GM23338 (cell line): ENCODE results near the gene SPPL2C. TPM values are rescaled to one million over a fixed set of nuclear protein-coding genes. Genes with fewer than 3 reads are reported as not detected.

Experiments
- ATAC-seq: fragments of 200-7000 bp; cut with Tn5 transposase; 3 replicates; pipeline ENCODE4 v1.9.1; 2020
- DNase-seq: peaks from one replicate; pipeline ENCODE4 v3.0.0-alpha.2; 2015; ENCODE audit warnings: low spot score
- H2AFZ ChIP-seq: fragments of 200-600 bp; sonication (generic); 2 replicates; pipeline ENCODE4 v1.8.0; 2016; ENCODE audit warnings: antibody characterized with exemption, mild to moderate bottlenecking, moderate library complexity
- H3F3A ChIP-seq: fragments of 200-600 bp; sonication (generic); replicated peaks from 2 replicates; pipeline ENCODE4 v1.8.0; 2017; ENCODE audit warnings: antibody characterized with exemption, mixed run types, low read depth
- H3K27ac ChIP-seq: fragments of 200-600 bp; sonication (generic); 2 replicates; pipeline ENCODE4 v1.6.1; 2016; ENCODE audit warnings: low read depth
- H3K27me3 ChIP-seq: fragments of 200-600 bp; sonication (generic); 2 replicates; pipeline ENCODE4 v1.8.0; 2016; ENCODE audit warnings: mild to moderate bottlenecking, mixed run types, moderate library complexity; ENCODE audit not compliant: insufficient read depth
- H3K36me3 ChIP-seq: fragments of 200-600 bp; sonication (generic); 2 replicates; pipeline ENCODE4 v1.8.0; 2016; ENCODE audit warnings: mild to moderate bottlenecking; ENCODE audit not compliant: insufficient read depth
- H3K4me1 ChIP-seq: fragments of 200-600 bp; sonication (generic); 2 replicates; pipeline ENCODE4 v1.8.0; 2016; ENCODE audit warnings: mild to moderate bottlenecking, moderate library complexity; ENCODE audit not compliant: insufficient read depth
- H3K4me2 ChIP-seq: fragments of 200-600 bp; sonication (generic); 2 replicates; pipeline ENCODE4 v1.7.1; 2017; ENCODE audit warnings: mixed run types
- H3K4me3 ChIP-seq: fragments of 200-600 bp; sonication (generic); 2 replicates; pipeline ENCODE4 v1.6.1; 2016; ENCODE audit warnings: mixed run types
- H3K79me2 ChIP-seq: fragments of 200-600 bp; sonication (generic); replicated peaks from 2 replicates; pipeline ENCODE4 v1.8.0; 2017; ENCODE audit warnings: mild to moderate bottlenecking; ENCODE audit not compliant: insufficient read depth
- H3K9me2 ChIP-seq: fragments of 200-600 bp; sonication (generic); 2 replicates; pipeline ENCODE4 v1.8.0; 2017; ENCODE audit not compliant: insufficient read depth
- H4K20me1 ChIP-seq: fragments of 200-600 bp; sonication (generic); replicated peaks from 2 replicates; pipeline ENCODE4 v1.8.0; 2017; ENCODE audit warnings: mild to moderate bottlenecking; ENCODE audit not compliant: insufficient read depth
- H3K27ac Mint-ChIP-seq: 2 replicates; pipeline ENCODE4 v1.8.0; 2020; ENCODE audit warnings: inconsistent platforms, mild to moderate bottlenecking, moderate library complexity, mixed read lengths
- H3K27me3 Mint-ChIP-seq: 3 replicates; pipeline ENCODE4 v1.8.0; 2022; ENCODE audit warnings: low read depth, mild to moderate bottlenecking, moderate library complexity, mixed read lengths, inconsistent platforms; ENCODE audit not compliant: insufficient read depth, poor library complexity
- H3K36me3 Mint-ChIP-seq: 3 replicates; pipeline ENCODE4 v1.8.0; 2021; ENCODE audit warnings: low read depth, mild to moderate bottlenecking, inconsistent platforms, moderate library complexity, mixed read lengths
- H3K4me1 Mint-ChIP-seq: 3 replicates; pipeline ENCODE4 v1.8.0; 2020; ENCODE audit warnings: mild to moderate bottlenecking, inconsistent platforms, mixed read lengths
- H3K4me3 Mint-ChIP-seq: 3 replicates; pipeline ENCODE4 v1.8.0; 2021; ENCODE audit warnings: moderate library complexity, mild to moderate bottlenecking, inconsistent platforms, mixed read lengths
- H3K9me3 Mint-ChIP-seq: 3 replicates; pipeline ENCODE4 v1.8.0; 2020; ENCODE audit warnings: moderate library complexity, mild to moderate bottlenecking, inconsistent platforms, mixed read lengths
- CREB1 ChIP-seq: fragments of 250-450 bp; sonication (Bioruptor Pico); IDR thresholded peaks from 2 replicates; pipeline ENCODE4 v1.5.0; 2020; ENCODE audit warnings: low read depth, mild to moderate bottlenecking, moderate library complexity
- EZH2 ChIP-seq: fragments of 200-600 bp; sonication (generic); IDR thresholded peaks from one replicate; pipeline ENCODE4 v1.8.0; 2017; ENCODE audit warnings: antibody characterized with exemption, mild to moderate bottlenecking, low read depth; ENCODE audit not compliant: unreplicated experiment
- EZH2phosphoT487 ChIP-seq: fragments of 200-600 bp; sonication (generic); IDR thresholded peaks from one replicate; pipeline ENCODE4 v1.8.1; 2018; ENCODE audit warnings: antibody characterized with exemption; ENCODE audit not compliant: unreplicated experiment
- polyA plus RNA-seq: library from polyadenylated mRNA; unstranded; fragments of >200 nt; fragmentation: Nextera tagmentation; extraction: Ambion mirVana; gene quantifications from 2 replicates; pipeline ENCODE4 v1.2.1, GENCODE V29; 2016
- total RNA-seq: library from RNA; depleted of rRNA; stranded (reverse); fragments of >200 nt; shearing (Covaris generic); gene quantifications from 2 replicates; pipeline ENCODE4 v1.2.3, GENCODE V29; 2014
- TF ChIP-seq, protein P1 (sequence below): fragments of 250-450 bp; sonication (Bioruptor Pico); IDR thresholded peaks from 2 replicates; pipeline ENCODE4 v1.5.0; 2020; ENCODE audit warnings: mild to moderate bottlenecking, moderate library complexity
- TF ChIP-seq, protein P2 (sequence below), 2 experiments: fragments of 200-600 bp in 1 of 2; sonication (generic) in 1 of 2; conservative IDR thresholded peaks; 2 replicates each; pipeline versions ENCODE4 v1.5.1 to v1.6.1; 2016 to 2017; ENCODE audit warnings: antibody characterized with exemption in 2 of 2, low read depth in 2 of 2, mild to moderate bottlenecking in 2 of 2, moderate library complexity in 1 of 2

Gene SPPL2C
- total and polyA plus RNA-seq, 2 experiments from 2014 or later = 0.14 TPM; not detected in 1

DNA sequence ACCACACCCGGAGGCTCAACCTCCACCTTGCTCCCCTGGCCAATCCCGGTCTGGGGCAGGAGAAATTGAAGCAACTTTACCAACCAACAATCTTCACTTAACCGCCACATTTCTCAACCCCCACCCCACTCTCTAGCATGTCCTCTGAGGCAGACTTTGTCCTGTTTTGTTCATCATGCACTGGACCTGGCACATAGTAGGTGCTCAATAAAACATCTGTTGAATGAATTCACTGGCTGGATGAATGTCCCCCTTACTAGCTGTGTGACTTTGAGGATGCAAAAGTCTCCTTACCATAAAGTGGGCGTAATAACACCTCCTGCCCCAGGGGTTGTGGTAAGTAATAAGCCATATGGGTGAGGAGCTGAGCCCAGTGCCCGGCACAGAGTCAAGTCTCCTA is 5.8 kb downstream of the SPPL2C start (continued):
- TF ChIP-seq, protein P1, sequence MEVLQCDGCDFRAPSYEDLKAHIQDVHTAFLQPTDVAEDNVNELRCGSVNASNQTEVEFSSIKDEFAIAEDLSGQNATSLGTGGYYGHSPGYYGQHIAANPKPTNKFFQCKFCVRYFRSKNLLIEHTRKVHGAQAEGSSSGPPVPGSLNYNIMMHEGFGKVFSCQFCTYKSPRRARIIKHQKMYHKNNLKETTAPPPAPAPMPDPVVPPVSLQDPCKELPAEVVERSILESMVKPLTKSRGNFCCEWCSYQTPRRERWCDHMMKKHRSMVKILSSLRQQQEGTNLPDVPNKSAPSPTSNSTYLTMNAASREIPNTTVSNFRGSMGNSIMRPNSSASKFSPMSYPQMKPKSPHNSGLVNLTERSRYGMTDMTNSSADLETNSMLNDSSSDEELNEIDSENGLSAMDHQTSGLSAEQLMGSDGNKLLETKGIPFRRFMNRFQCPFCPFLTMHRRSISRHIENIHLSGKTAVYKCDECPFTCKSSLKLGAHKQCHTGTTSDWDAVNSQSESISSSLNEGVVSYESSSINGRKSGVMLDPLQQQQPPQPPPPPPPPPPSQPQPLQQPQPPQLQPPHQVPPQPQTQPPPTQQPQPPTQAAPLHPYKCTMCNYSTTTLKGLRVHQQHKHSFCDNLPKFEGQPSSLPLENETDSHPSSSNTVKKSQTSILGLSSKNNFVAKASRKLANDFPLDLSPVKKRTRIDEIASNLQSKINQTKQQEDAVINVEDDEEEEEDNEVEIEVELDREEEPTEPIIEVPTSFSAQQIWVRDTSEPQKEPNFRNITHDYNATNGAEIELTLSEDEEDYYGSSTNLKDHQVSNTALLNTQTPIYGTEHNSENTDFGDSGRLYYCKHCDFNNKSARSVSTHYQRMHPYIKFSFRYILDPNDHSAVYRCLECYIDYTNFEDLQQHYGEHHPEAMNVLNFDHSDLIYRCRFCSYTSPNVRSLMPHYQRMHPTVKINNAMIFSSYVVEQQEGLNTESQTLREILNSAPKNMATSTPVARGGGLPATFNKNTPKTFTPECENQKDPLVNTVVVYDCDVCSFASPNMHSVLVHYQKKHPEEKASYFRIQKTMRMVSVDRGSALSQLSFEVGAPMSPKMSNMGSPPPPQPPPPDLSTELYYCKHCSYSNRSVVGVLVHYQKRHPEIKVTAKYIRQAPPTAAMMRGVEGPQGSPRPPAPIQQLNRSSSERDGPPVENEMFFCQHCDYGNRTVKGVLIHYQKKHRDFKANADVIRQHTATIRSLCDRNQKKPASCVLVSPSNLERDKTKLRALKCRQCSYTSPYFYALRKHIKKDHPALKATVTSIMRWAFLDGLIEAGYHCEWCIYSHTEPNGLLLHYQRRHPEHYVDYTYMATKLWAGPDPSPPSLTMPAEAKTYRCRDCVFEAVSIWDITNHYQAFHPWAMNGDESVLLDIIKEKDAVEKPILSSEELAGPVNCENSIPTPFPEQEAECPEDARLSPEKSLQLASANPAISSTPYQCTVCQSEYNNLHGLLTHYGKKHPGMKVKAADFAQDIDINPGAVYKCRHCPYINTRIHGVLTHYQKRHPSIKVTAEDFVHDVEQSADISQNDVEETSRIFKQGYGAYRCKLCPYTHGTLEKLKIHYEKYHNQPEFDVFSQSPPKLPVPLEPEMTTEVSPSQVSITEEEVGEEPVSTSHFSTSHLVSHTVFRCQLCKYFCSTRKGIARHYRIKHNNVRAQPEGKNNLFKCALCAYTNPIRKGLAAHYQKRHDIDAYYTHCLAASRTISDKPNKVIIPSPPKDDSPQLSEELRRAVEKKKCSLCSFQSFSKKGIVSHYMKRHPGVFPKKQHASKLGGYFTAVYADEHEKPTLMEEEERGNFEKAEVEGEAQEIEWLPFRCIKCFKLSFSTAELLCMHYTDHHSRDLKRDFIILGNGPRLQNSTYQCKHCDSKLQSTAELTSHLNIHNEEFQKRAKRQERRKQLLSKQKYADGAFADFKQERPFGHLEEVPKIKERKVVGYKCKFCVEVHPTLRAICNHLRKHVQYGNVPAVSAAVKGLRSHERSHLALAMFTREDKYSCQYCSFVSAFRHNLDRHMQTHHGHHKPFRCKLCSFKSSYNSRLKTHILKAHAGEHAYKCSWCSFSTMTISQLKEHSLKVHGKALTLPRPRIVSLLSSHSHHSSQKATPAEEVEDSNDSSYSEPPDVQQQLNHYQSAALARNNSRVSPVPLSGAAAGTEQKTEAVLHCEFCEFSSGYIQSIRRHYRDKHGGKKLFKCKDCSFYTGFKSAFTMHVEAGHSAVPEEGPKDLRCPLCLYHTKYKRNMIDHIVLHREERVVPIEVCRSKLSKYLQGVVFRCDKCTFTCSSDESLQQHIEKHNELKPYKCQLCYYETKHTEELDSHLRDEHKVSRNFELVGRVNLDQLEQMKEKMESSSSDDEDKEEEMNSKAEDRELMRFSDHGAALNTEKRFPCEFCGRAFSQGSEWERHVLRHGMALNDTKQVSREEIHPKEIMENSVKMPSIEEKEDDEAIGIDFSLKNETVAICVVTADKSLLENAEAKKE = no peak
- no peak for TF ChIP-seq CREB1 (CRISPR knock-in tag)

DNA sequence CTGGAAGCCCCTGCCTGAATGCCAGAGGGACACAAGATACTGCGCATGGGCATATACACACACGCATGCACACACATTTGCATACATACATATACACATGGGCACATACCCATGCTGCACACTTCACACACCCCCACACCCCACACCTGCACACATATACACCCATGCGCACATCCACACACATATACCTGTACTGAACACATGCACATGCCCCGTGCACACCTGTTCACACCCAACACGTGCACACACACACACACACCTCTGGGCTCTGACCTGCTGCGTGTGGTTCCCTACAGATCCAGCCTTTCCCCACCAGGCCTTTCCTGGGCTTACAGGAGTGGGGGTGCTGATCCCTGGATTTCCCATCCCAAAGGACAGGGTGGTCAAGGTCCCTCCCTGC is 6.3 kb downstream of the SPPL2C start:
- ATAC-seq (no peak), DNase-seq (no peak)
- Histone ChIP-seq H3K9me2 (no peaks in the 10 kb centered on the region), H3K4me3 (no peak overlapping the region), H4K20me1 (no peaks in the 10 kb centered on the region), H3F3A (no peaks in the 10 kb centered on the region), H3K36me3 (no peaks in the 10 kb centered on the region), H3K4me2 (no peak overlapping the region), H3K27ac (no peak overlapping the region), H3K4me1 (no peaks in the 10 kb centered on the region), H2AFZ (no peak overlapping the region), H3K27me3 (no peaks in the 10 kb centered on the region), H3K79me2 (no peaks in the 10 kb centered on the region)
- Mint-ChIP-seq H3K27ac (no peak overlapping the region), H3K27me3 (peaks cover 21% of the 10 kb centered on the region), H3K9me3 (0 out of 3 replicates have a peak, but pooled peaks cover 5% of the 10 kb centered on the region), H3K4me1 (no peaks in the 10 kb centered on the region), H3K36me3 (no peaks in the 10 kb centered on the region), H3K4me3 (no peak overlapping the region)
- TF ChIP-seq EZH2 = no peak

DNA sequence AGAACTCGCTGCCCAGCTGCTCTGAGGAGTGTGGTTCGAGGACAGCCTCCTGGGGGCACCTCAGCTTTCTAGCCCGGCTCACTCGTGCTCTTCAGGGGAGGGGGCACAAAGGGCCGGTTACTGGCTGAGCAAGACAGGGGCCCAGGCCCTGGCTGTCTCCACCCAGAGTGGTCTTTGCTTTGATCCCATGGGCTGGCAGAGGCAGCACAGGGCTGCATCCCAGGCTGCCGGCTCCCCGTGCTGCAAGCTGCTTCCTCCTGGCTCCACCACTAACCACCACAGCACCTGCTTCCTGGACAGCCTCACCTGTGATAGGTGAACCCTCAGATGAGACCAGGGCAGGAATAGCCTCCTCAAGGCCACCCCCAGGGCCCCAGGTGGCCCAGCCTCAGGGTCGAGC is 6.8 kb downstream of the SPPL2C start:
- Histone ChIP-seq H3K4me1 (no peaks in the 10 kb centered on the region), H2AFZ (no peak overlapping the region), H3K79me2 (no peaks in the 10 kb centered on the region), H3K36me3 (no peaks in the 10 kb centered on the region), H4K20me1 (no peaks in the 10 kb centered on the region), H3K9me2 (no peaks in the 10 kb centered on the region), H3K4me2 (no peak overlapping the region), H3K27me3 (no peaks in the 10 kb centered on the region), H3F3A (no peaks in the 10 kb centered on the region), H3K4me3 (no peak overlapping the region), H3K27ac (no peak overlapping the region)
- H3K36me3 Mint-ChIP-seq = no peaks in the 10 kb centered on the region
- peaks cover 17% of the 10 kb centered on the region for H3K27me3 Mint-ChIP-seq
- H3K9me3 Mint-ChIP-seq = 0 out of 3 replicates have a peak, but pooled peaks cover 5% of the 10 kb centered on the region
- ATAC-seq (no peak), DNase-seq (no peak)
- no peak overlapping the region for H3K4me3 Mint-ChIP-seq
- no peaks in the 10 kb centered on the region for H3K4me1 Mint-ChIP-seq
- H3K27ac Mint-ChIP-seq = no peak overlapping the region
- TF ChIP-seq EZH2phosphoT487 = no peak
- TF ChIP-seq, protein P2, sequence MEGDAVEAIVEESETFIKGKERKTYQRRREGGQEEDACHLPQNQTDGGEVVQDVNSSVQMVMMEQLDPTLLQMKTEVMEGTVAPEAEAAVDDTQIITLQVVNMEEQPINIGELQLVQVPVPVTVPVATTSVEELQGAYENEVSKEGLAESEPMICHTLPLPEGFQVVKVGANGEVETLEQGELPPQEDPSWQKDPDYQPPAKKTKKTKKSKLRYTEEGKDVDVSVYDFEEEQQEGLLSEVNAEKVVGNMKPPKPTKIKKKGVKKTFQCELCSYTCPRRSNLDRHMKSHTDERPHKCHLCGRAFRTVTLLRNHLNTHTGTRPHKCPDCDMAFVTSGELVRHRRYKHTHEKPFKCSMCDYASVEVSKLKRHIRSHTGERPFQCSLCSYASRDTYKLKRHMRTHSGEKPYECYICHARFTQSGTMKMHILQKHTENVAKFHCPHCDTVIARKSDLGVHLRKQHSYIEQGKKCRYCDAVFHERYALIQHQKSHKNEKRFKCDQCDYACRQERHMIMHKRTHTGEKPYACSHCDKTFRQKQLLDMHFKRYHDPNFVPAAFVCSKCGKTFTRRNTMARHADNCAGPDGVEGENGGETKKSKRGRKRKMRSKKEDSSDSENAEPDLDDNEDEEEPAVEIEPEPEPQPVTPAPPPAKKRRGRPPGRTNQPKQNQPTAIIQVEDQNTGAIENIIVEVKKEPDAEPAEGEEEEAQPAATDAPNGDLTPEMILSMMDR (conservative IDR thresholded peaks at IDR 0.05; ENCODE audit: low read depth in 2 of 2) = no peak
- TF ChIP-seq EZH2 = no peak
